Retina (tissue), 1 donor: ENCODE data around the gene NEK8.

Experiments
- DNase-seq: peaks from one replicate; pipeline ENCODE4 v3.0.0-alpha.2; 2016

Gene NEK8

DNA sequence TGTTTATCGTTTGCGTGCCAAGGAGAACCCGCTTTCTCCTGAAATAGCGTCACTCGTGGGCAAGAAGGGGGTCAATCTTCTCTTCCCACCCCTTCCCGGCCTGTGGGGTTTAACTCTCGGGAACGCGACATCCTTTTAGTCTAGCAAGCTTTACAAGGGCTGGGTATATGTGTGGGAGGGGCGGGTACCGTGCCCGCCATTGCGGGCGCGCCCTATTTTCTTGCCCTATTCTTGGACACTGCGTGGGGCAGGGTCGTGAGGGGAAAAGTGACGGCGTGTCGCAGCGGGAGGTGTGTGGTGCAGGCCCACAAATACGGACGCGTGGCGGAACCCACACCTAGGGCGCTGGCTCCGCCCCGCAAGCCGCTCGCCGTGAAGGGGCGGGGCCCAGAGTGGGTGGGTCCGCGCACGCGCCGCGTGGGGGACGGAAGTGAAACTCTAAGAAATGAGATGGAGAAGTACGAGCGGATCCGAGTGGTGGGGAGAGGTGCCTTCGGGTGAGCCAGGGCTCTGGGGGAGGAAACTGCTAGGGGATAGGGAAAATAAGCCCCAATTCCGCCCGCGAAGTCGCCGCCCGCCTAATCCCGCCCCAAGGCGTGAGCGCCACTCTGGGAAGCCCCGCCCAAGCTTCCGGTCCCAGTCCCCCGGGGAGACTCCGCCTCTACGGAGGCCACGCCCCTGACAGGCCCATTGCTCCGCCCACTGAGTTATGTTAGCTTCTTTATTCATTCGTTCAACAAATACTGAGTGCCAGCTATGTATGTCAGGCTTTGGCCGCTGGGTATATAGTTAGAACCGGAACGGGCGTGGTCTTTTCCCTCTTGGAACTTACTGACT is at the start of gene NEK8:
Gene NEK8 (plus strand): TSS at position 425 of the 837 bp plus-strand sequence. CDS start 26 bp downstream, at position 451.
- peak; percentile 97 for DNase-seq

DNA sequence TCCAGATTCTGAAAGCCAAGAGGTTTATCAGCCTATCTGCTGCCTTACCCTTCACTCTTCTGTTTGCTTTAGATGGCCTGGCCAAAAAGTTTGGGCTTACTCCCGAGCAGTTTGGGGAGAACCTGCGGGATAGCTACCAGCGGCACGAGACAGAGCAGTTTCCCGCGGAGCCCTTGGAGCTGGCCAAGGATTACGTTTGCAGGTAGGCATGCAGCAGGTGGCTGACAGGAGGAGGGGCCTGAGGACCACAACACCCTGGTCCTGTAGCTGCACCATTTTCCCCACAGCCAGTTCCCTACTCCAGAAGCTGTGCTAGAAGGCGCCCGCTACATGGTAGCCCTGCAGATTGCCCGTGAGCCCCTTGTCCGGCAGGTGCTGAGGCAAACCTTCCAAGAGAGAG is 45.9 kb upstream of the NEK8 start:
- DNase-seq: no peak

DNA sequence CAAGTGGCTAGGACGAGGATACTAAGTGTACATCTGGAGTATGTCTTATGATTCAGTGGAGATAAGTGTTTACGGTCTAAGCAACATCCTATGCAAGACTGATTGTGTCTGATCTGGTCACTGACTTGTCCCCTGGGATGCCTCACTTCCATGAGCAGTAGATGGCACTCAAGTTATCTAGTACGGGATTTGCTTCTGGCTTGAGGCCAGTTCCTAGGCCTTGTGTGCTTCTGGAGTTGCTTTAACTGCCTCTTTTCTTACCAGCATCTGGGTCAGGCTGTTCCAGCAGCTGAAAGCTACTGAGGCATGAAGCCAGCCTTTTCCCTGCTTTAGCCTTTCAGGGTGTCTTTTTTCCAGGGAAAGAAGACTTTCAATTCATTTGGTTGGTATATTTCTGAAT is 43.6 kb upstream of the NEK8 start:
- peak; percentile 17 for DNase-seq

DNA sequence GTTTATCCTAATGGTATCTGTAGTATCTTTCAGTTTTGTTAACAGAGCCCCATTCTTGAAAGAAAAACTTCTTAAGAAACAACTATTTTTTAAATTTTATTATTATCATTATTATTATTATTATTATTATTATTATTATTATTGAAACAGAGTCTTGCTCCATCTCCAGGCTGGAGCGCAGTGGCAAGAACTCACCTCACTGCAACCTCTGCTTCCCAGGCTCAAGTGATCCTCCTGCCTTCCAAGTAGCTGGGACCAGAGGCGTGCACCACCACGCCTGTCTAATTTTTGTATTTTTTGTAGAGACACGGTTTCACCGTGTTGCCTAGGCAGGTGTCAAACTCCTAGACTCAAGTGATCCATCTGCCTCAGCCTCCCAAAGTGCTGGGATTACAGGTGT is 43.2 kb upstream of the NEK8 start:
- DNase-seq: no peak

DNA sequence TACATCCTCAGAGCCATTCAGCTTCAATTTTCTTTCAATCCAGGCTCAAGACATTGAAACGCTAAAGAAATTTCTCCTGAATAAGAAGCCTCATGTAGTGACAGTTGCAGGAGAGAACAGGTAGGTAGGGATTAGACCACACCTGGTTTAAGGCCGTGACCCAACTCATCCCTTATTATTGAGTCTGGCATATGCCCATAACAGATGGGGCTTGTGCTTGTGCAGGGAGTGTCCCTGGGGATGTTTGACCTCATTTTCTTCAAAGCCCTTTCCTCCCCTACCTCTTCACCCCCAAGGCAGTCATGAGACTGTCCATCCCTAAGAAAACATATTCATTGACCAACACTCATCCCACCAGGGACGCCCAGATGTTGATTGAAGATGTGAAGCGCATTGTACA is 42.3 kb upstream of the NEK8 start:
- no peak for DNase-seq

DNA sequence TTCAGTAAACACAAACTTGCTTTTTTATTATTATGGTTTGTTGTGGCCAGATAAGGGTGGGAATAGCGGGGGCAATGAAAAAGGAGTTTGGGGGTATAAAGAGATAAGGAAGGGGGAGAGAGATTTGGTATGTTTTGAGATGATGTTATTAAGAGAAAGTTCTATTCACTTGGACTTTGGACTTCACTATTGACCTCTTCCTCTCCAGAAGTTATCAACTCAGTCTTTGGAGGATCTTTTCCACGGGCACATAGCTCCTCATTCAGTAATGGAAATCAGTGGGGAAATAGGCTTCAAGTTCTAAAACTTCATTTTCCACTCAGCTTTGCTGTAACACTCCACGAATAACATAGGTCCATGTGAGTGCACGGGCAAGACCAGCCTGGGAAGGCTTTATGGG is 40.1 kb upstream of the NEK8 start:
- no peak for DNase-seq

DNA sequence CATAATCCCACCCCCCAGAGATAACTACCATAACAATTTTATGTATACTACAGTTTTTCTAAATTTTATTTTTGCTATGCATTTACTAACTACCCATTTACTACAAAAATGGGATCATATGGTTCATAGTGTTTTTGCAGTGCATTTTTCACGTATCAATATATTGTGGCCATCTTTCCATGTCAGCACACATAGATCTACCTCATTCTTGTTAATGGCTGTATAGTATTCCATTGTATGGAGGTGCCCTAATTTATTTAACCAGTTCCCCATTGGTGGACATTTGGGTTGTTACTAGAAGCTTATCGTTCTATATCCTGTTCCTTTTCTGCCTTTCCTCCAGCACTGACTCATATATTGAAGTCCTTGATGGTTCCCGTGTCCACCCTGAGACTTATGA is 39.6 kb upstream of the NEK8 start:
- no peak for DNase-seq

DNA sequence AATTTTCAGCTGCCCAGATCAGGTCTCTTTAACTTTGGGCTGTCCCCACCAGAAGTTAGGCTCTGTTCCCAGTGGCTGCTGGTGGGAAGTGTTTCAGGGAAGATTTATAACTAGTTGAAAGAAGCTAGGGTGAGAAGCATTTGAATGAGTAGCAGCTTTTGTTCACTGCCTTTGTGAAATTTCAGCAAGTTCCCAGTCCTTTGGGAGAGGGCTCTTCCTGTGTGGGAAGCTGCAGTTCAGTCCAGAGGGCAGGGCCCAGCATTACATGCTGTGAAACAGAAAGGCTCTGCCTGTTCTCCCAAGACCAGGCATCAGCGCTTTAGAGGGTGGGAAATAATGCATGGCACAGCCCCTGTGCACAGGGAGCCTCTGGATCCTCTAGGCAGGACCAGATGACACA is 34.7 kb upstream of the NEK8 start:
- no peak for DNase-seq

DNA sequence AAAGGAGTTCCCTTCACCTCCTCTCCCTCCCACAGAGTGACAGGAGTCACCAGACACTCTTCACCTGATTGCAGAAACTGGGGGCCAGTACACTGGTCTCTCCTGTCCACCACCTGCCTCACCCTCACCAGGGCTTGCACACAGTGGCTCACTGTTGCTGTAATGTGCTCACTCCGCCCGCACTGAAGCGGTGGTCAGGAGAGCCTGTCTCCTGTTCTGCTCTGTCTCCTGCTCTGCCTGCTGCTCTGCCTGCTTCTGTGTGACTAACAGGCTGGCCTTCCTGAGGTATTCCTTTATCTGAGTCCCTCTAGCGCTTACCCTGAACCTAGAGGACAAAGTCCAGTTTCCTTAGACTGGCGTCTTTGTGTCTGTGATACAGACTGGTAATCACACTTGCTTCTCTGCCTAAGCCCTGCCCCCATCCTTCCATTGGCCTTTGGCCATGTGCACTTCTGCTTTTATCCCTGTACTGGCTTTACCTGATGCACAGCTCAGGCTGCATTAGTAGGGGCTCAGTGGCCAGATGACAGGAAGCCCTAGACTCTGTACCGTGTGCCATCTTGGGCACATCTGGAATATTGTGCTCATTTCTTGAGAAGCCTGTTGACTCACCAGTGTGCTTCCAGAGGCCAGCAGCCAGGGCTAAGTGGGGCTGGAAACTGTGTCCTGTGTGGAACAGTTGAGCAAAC is 30.2 kb upstream of the NEK8 start:
- DNase-seq: no peak

DNA sequence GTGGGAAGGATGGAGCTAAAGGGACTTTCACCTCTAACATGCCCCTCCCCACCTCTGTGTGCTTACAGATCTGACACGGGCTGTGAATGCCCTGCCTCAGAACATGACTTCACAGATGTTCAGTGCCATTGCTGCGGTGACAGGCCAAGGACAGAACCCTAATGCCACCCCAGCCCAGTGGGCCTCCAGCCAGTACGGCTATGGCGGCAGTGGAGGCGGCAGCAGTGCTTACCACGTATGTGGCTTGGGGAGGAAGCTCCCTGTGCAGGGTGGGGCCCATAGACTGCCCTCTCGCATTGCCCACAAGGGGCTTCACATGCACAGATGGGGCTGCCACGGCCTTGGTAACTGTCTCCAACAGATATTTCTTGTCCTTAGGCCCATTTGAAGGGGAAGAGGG is 28.3 kb upstream of the NEK8 start:
- DNase-seq: no peak

DNA sequence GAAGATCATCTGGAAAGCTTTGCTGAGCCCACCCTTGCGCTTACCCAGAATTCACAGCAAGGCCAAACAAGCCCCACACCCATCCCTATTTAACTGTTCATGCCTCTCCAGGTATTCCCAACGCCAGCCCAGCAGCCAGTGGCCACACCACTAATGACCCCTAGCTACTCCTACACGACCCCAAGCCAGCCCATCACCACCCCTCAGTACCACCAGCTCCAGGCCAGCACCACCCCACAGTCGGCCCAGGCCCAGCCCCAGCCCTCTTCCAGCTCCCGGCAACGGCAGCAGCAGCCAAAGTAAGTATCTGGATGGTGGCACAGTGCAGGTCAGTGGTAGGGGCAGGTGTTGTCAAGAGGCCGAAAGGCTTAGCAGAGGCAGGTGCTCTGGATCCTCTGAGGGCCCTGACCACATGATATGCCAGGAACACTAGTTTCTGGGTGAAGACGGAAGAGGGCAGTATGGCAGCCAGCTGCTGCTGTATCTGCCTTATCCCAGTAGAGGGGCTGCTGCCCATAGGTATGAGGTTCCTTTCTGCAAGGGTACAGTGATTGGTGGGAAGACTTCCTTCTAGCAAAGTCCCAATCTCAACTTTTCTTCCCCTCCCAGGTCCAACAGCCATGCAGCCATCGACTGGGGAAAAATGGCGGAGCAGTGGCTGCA is 27.6 kb upstream of the NEK8 start:
- no peak for DNase-seq

DNA sequence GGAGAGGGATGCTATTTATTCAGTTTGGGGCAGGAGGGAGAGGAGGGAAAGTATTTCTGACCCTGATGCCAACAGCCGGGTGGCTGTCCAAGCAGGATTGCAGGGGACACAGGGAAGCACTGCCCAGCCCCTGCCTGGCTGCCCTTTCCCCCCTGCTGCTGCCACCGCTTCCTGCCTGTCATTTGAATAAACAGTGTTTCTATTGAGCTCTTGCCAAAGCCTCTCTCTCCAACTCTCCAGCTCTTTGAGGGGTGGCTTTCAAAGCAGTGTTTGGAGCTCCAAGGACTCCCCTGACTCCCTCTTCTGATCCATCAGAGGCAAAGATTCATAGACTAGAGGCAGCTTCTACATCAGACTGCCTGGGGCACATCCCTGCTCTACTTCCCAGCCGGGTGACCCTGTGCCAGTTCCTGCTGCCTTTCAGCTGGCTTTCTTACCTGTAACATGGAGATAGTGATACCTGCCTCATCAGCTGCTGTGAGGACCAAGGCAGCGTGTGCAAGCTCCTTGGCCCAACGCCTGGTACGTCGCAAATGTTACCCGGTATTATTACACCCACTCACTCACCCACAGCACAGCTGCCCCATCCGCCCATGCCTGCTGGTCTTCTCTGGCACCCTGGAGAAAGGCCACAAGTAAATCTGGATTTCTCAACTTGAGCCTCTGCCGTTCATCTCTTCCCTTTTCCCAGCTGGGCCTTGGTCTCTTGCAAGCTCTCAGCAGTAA is 26.4 kb upstream of the NEK8 start:
- no peak for DNase-seq

DNA sequence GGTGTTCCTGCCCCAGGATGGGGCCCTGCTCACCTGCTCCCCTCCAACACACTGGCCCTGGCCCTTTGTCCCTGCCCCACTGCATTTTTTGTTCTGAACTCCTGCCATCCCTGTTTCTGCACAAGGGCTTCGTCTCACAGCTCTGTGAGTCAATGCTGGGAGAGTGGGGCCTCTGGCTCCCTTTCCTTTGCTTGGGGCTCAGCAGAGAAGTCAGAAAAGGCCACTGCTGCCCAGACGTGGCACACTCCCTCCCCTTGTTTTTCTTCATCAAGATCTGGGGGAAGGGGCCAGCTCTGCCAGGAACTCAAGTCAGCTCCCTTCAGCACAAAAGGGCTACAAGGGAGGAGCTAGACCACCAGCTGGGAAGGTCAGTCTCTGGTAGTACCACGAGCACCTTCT is 25.8 kb upstream of the NEK8 start:
- DNase-seq: no peak

DNA sequence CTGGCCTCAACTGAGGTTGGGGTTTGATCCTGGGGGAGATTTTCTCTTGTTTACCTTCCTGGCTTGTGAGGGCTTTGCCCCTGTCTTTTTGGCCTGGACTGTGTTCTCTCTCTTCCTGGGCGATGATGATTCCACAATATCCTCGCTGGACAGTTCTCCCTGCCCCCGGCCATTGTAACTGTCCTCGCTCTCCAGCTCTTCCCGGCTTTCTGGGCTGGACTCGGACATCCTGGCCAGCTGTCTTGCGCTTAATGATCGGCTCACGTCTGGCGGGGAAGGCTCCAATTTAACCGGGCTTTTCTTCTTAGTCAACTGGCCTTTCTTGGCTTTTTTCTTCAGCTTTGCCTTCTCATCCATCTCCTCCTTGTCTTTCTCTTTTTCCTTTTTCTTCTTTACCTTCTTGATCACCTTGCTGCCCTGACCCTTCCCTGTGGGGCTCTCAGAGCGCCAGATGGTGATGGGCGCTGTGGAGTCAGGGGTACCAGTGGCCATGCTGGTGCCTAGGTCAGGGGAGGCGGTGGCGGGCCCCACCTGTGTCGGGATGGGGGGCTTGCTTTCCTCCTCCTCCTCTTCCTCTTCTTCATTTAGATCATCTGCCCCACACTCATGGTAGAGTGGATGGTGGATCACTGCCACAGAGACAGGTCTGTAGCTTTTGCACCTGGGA is 24.9 kb upstream of the NEK8 start:
- no peak for DNase-seq

DNA sequence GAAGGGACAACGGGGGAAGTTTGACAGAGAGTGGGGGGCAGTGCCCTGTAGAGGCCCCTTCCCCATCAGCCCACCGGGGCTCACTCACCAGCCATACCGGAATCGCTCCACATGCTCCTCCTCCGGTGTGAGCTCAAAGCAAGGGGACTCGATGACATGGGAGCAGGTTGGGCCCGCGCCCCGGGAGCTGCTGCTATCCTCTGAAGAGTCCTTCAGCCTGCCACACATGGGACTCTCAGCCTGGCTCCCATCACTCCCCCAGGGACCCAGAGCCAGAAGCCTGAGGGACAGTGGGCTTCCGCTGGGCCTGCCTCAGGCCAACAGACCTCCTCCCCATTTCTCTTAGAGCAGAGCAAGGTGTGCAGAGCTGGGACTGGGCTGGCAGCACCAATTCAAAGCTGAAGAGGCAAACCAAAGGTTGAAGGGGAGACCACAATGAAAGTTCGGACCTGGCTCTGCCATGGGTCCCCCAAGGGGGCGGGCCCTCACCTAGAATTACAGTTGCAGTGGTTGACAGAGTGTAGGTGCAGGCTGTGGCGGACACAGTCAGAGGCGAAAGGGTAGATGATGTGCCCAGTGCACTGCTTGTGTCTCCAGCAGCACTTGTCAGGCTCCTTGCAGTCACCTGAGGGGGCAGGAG is 24.2 kb upstream of the NEK8 start:
- no peak for DNase-seq

DNA sequence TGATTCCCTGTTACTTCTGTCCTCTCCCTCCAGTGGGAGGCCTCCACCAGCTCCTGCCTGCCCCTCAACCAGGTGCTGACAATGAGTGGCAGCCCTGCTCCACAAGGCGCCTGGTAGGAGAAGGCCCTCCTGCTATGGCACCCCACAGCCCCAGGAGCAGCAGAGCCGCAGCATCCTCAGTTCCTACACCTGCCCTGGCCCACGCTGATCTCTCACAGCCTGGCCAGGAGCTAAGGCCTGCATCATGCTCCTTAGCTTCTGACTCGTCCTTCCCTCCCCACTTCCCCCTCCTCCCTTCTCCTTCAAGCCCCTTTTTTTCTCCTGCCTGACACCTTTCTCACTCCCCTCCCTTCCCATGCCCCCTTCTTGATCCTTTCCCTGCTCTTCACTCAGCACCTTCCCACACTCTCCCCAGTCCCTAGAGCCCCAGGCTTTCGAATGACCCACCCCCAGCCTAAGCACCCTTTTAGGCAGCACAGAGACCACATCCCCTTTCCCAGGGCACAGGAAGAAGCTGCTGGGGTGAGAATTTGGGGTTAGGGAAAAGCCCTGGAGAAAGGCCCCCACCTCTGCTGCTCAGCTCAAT is 23.4 kb upstream of the NEK8 start:
- no peak for DNase-seq

DNA sequence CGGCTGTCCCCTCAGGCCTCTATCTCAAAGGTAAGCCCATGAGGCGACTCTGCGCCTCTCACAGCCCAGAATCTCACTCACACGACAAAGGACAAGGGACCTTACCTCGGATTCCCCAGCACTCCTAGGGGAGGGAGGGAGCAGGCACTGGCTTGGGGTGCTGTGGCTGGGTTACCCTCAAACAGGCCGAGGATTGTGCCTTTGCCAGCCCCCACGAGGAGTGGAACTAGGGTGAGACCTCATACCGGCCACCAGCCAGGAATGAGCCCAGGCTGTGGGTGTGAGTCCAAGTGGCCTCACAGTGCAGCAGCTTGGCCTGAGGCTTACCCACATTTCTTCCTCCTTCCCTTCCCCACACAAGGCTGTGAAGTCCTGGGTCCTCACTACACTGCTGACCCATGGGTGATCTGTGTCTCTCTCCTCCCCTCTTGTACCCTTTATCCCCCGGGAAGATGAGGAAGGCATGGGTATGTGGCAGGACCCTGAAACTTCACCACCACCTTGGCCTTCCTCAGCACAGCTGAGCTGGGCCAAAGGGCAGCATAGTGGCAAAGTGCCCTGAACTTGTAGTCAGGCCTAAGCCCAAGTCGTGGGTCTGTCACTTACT is 22.8 kb upstream of the NEK8 start:
- no peak for DNase-seq

DNA sequence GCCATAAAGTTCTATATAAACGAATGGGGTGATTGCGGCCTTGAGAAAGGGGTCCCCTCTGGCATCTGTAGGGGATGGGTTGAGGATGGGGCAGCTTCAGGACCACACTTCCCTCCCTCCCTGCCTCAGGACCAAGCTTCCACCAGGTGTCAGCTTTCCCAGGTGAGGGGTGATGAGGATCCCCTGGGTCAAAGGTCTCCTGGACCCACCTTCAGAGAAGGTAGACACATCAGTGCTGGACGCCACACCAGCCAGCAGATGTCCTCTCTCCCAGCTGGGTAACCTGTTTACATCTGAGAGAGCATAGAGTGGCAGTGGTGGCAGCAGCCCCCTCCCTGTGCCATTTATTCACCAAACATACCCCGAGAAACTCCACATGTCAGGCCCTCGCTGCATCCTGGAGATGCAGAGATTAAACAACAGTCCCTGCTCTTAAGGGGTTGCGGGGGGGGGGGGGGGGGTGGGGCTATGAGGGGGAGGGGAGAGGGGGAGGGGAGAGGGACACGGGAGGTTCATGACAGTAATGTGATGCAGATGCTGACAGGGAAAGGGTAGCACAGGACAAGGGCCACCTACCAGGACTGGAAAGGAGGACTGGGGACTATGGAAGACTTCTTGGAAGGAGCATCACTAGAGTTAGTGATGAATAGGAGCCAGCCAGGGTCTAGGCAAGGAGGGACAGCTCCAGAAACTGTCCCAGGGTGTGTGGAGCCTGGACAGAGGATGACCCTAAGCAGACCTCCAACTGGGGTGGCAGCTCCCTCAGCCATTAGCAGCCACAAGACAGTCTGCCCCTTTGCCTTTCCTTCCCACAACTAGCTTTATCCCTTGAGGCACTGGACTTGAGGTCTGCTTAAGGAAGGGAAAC is 21.9 kb upstream of the NEK8 start:
- no peak for DNase-seq

DNA sequence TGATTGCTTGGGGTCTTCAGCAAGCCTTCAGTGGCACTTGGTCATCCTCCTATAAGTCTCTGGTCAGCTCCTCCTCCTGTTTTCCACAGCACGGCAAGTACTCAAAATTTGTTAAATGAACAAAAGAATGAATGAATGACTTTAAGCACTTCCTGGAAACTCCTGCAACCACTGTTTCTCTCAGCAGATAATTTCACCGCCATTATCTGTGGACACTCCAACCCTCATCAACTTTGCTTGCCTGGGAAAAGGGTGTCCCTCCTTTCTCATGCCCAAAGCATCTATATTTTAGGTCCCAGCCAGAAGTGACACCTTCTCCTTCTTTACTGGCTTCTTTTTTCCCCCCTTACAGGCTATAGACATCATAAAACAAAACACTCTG is 21.3 kb upstream of the NEK8 start:
- no peak for DNase-seq
